CD4-positive, alpha-beta T cell treated with Interleukin-17A for 4 hours (primary cell): ENCODE measurements around the gene TDRD9.
A peak's percentile ranks its signal among the peaks of the same experiment; 100 is the strongest.
"Not testable (repeated sequence)": the region's sequence is repeated elsewhere in the genome, so short reads cannot be mapped to it uniquely, and the experiment has no call there.

Source experiments
- DNase-seq: peaks from one replicate; pipeline ENCODE4 v3.0.0-alpha.2; 2020; ENCODE audit warnings: mixed read lengths

TDRD9 gene

DNA sequence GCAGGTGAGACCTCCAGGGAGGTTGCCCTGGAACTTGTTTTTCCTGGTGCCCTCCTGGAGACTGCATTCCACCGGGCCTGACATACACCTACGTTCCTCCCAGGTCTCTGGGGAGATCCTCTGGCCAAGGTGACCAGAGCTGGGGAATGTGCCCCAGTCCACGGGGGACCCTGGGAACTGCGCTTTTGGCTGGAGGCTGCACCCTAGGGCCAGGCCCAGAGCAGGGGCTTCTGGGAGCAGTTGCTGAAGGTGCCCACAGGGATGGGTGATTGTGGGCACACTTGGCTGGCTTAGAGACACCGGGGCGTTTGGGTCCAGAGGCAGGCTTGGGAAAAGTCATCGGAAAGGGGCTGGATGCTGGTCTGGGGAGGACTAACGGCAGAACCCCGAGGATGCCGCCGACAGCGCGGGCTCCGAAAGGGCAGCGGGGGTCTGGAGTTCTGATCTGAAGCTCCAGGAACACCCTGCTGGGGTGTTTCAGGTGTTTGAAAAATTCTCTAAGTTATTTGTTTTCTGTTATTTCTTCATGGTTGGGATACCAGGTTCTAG lies 36.5 kb upstream of the TDRD9 start:
- no peak for DNase-seq

DNA sequence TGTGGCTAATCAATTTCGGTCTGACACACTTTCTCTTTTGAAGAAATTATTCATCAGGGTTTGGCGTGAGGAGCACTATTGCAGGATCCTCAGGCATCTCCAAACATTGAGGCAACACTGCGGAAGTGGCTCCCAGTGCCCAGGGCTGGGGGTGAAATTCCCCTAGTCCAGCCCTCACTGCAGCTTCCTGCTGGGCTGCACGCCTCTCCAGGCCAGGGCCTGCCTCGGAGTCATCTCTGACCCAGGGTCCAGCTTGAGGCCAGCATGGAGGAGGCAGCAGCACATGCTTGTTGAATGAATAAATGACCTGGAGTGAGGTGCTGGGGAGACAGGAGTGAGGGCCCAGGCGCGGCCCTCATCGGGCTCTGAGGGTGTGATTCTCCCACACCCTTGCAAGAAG lies 36.0 kb upstream of the TDRD9 start:
- no peak for DNase-seq

DNA sequence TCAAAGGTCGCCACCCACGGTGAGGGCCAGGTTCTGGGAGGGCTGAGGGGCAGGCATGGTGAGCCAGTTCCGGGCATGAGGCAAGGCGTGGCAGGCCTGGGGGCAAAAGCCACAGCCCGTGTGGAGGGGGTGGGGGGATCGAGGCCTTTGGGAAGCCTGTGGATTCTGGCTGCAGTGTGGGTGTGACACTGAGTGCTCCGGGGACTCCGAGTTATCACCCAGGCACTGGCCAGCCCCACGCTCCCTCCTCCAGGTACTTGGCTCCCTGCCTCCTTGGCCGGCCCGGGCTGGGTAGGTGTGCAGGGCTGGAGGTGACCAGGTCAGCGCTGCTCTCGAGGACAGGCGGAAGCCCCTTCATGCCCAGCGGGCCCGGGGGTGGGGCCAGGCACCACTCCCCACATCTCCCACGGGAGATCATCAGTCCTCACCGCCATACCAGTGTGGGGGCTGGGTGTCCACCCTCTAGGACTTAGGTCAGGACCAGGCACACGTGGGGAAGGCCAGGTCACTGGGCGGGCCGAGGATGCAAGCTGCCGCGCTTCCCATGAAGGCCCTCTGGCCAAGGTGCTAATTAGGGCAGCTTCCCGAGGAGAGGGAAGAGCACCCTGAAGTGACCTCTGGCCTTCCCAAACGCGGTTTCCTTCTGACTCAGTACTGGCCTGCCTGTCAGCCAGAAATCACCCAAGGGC lies 34.1 kb upstream of the TDRD9 start:
- no peak for DNase-seq

DNA sequence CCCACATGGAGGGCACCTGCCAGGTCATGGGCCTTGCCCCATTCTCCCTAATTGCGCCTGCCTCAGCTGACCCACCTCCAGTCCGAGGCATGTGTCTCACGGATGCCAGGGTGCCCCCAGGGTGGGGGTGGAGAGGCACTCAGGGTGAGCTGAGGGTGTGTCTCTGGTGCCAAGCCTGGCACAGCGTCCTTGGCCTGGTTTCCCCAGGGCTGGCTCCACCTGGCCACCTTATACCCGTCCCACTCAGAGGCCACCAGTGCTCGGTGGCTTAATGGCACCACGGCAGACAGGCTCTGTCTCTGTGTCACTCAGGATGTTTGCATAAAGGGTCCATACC lies 33.6 kb upstream of the TDRD9 start:
- DNase-seq, result no peak

DNA sequence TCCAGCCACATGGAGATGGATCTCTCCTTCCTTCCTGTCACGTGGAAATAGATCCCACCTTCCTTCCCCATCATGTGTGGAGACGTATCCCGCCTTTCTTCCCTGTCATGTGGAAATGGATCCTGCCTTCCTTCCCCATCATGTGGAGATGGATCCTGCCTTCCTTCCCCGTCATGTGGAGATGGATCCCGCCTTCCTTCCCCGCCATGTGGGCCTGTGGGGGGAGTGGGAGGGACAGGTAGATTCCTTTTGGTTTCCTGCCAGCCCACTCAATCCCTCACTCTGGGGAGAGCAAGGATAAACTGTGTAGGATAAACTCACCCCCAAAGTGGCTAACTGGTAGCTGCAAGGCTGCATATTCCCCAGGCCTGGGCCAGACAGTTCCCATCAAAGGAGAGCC lies 31.7 kb upstream of the TDRD9 start:
- no peak for DNase-seq

DNA sequence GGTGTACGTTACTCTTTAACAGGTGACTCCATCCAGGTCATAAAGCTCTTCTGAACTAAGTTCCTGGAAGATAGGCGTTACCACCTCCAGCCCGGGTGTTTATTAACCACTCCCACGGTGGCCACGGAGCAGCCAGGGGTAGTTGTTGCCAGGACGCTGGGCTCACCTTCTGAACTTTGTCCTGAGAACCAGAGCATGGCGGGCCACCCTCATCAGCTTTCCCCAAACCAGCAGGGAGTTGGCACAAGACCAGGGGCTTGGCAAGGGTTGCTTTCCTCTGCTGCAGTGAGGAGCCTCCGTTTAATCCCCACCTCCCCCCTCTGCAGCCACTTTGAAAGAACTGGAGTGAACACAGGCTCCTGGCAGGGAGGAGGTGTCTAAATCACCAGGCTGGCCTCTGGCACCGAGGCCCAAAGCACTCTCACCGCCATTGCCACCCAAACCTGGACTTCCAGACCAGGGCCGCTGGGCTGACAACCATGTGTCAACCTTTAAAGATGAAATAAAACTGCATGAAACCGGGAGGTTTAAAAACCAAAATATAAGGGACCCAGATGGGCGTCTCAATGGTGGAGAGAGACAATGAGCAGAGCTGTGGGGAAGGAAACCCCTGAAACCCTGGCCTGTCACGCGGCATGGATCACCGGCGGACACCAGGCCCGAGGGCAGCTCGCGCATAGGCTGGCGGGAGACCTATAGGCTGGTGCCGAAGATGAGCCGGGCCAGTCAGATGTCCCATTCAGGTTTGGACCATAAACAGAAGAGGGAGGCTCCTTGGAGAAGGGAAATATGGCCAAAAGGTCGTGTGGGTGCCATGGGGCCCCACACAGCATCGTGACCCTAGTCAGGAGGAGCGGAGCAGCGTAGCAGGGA lies 30.9 kb upstream of the TDRD9 start:
- DNase-seq, result no peak

DNA sequence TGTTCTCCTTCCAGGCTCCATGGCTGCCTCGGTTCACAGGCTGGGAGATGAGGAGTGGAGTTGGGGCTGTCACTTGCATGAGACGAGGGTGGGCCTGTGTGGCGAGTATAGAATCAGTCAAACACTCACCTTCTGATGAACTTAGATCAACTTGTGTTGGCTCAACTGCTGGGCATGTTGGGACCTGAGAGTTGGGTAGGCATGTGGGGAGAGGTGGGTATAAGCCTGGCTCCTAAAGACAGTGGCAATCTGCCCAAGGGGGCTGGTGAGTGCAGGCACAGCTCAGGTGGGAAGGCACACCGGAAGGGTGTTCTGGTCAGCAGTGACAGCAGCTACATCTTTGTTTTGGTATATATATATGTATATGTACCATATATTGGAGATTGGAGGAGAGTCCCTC lies 30.1 kb upstream of the TDRD9 start:
- DNase-seq, result no peak

DNA sequence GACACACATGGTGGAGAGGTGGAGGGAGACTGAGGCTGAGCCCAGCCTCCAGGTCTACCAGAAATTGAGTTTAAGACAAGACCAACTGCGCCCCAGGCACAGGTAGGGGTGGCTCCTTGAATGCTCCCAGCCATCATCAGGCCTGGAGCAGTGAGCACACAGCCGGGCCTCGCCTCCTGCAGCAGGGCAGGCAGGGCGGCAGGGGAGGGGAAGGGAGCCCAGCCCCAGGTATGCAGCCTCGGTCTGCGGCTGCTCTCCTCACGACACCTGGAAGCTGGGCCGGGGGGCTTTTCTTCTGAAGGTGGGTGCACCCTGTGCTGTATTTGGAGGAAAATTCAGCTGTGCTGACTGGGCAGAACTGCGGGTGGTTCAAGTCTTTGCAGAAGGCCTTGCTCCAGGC lies 29.5 kb upstream of the TDRD9 start:
- no peak for DNase-seq

DNA sequence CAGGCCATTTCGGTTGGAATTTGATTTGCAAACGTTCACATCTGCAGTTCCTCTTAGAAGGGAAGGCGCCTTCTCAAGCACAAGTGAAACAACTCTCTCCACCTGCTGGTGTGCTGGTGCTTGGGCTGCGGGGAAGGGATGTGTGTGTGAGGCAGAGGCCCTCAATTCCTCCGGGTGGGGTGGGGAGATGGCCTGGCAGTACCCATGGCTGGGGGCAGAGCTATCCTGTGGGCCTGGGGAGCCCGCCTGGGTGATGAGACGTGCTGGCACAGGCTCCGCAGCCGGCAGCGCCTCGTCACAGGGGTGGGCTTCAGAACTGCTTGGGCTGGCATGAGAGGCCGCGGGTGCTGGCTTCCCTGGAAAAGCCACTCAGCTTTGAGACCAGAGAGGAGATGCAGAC lies 28.9 kb upstream of the TDRD9 start:
- no peak for DNase-seq

DNA sequence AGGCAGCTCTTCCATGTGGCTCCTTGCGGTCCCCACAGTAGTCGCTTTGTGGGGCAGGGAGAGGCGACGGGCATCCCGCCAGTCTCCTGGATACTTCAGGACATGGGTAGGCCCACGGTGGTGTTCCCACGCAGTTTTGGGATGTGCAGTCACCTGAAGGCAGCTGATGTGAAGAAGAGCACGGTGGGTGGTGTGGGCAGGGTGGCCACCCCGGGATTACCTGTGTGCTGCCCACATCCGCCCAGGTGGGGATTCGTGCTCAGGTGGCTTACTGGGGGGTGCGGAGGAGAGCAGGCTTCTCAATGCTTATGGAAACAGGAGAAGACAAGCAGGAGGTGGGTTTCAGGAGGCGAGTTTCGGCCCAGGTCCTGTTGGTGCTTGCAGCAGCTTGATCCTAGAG lies 28.4 kb upstream of the TDRD9 start:
- DNase-seq, result no peak

DNA sequence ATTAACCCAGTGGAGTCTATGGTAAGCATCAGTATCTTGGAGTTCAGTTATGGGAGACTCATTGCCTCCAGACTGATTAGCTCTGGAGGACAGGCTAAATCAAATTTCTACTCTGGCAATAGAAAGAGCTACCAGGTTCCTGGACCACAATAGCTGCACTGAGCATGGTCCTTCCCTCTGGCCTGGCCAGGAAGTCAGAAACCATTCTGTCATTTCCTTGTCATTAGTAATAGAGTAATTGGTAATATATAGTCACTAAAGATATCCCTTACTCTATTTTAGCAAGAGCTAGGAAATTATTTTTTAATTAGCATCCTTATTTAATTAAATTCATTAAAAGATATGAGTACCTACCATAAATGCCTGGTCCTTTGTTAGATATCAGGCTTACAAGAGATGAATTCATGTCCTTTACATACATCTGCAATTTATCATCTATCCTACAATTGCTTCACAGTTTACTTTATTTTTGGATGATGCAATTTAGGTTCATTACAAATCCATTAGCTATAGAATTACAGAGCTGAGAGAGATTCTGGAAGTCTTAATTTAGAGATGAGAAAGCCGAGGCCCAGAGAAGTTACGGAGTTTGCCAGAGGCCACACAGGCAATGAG lies 23.7 kb upstream of the TDRD9 start:
- no peak for DNase-seq

DNA sequence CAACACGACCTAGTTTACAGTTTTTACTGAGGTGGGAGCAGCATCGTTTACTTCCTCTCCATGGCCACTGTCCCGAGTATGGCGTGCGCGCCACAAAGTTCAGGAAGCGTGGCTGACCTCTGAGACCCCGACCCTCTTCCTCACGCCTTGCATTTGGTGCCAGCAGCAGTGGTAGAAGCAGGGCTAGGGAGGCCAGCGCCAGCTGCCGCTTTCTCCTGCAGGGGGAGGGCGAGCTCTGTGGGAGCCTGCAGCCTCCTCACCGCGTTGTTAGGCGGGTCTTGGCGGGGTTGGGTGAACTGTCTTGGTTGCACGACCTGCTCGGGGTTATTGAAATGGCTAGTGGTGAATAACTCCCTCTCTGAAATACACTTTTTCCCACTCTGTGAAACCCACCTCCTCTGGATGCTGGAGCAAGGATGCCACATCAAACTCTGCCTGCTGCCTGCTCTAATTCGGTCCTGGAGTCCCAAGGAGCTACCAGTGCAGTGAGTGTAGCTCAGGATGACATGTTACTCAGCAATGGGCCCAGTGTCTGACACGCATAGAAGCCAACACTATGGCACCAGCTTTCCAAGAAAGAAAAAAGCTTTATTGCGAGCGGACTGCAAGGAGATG lies 22.3 kb upstream of the TDRD9 start:
- peak; percentile 70 for DNase-seq

DNA sequence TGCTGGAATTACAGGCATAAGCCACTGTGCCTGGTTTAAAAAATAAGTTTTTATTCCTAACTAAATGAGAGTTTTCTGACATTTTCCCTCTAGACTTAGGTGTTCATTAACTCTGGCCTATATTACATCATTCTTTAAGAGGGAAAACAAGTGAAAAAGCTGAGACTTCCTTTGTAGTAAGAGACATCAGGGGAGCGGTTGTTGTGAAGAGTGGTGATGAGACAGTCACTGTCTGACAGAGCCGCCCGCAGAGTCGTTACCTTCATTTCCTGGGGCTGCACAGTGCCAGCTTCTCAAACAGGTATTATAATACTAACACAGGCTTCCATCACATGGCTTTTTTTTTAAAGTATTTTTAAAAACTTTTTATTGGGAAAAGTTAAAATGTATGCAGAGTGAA lies 19.7 kb upstream of the TDRD9 start:
- peak; percentile 69 for DNase-seq

DNA sequence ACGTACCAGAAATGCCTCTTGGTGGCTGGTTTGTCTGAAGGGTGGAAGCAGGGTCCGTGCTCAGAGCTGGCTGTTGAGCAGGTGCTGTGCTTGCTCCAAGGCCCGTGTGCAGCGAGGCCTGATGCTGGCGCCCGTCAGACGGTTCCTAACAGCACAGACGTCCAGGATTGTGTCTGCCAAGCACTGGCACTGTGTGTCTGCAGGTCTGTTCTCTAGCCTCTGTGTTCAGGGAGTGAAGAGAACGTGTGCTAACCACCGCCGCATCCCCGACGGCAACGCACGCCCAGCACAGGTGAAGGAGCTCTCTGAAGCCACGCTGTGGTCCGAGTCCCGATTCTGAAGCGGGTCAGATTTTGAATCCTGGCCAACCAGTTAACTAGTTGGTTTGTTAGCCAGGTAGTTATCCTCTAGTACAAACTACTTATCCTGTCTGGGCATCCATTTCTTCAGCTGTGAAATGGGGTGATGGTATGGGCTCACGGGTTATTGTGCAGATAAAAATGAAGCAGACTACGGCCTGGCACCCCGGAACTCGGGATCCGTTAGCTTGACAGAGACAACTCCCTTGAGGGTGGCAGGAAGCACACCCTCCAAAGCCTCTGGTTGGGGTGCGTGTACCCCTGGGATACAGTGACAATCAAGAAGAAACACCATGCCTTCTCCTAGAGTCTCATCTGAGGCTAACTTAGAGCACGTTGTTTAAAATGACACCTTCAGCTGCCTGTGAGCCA lies 18.6 kb upstream of the TDRD9 start:
- no peak for DNase-seq

DNA sequence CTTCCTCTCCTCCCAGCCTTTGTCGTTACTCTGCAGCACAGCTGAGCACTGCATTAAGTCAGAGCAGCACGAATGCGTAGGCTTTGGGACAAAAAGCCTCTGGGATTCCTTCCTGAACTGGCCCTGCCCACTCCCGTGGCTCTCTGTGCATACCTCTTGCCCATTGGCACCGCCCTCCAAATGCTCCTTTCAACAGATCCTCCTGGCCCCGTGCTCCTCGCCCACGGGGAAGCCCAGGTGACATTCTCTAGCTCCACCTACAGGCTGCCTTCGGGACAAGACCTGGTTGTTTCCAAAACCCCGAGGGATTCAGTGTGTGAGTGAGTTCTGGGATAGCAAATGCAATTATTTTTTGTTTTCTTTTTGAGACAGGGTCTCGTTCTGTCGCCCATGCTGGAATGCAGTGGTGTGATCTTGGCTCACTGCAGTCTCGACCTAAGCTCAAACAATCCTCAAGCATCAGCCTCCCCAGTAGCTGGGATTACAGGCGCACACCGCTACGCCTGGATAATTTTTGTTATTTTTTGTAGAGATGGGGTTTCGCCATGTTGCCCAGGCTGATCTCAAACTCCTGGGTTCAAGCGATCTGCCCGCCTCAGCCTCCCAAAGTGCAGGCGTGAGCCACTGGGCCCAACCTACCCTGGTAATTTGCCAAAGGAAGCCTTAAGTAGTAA lies 17.9 kb upstream of the TDRD9 start:
- peak; percentile 83 for DNase-seq

DNA sequence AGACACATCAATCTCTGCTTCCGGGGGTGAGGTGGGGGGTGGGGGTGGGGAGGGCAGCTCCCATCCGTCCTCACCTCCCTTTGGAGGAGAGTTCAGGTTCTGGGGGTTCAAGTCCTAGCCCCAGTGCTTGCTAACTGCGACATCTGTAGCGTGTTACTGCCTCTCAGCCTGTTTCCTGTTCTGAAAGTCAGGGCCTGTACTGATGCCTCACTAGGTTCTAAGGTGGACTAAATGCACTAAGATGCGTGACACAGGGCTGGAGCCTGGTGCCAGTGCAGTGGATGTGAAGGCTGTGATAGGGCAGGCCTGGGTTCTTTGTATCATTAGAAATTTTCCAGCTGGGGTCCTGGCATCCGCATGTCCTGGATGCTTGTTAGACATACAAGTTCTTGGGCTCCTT lies 17.3 kb upstream of the TDRD9 start:
- no peak for DNase-seq

DNA sequence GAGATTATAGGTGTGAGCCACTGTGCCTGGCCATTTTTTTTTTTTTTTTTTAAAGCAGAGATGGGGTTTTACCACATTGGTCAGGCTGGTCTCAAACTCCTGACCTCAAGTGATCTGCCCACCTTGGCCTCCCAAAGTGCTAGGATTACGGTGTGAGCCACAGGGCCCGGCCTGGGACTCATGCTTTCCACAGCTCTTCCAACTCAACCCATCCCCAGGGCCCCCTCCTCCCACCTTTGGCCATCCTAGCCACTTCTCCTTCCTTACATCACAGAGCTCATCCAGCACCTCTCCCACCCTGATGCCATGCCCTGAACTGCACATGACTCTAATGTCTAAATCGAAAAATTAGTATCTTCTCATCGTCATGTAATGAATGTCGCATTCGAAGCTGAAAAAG lies 12.6 kb upstream of the TDRD9 start:
- no peak for DNase-seq

DNA sequence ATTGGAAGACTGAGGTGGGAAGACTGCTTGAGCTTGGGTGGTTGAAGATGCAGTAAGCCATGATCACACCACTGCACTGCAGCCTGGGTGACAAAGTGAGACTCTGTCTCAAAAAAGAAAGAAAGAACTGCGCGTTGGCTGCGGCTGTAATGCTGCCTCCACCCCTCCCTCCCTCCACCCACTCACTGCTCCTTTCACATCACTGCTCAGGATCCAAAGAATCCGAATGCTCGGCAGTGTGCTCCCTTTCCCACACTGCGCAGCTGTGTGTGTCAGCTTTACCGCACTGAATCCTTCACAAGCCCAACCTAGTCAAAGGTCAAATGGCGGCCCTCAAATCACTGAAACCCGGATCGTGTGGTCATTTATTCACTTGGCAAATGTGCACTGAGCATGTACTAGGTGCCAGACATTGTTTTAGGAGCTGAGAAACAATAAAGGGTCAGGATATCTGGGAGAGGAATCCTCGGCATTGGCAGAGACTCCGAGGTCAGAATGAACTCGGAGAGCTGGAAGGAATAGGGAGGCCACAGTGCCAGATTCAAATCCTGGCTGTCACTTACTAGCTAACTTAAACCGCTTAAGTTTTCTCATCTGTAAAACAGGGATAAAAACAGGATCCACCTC lies 11.5 kb upstream of the TDRD9 start:
- no peak for DNase-seq

DNA sequence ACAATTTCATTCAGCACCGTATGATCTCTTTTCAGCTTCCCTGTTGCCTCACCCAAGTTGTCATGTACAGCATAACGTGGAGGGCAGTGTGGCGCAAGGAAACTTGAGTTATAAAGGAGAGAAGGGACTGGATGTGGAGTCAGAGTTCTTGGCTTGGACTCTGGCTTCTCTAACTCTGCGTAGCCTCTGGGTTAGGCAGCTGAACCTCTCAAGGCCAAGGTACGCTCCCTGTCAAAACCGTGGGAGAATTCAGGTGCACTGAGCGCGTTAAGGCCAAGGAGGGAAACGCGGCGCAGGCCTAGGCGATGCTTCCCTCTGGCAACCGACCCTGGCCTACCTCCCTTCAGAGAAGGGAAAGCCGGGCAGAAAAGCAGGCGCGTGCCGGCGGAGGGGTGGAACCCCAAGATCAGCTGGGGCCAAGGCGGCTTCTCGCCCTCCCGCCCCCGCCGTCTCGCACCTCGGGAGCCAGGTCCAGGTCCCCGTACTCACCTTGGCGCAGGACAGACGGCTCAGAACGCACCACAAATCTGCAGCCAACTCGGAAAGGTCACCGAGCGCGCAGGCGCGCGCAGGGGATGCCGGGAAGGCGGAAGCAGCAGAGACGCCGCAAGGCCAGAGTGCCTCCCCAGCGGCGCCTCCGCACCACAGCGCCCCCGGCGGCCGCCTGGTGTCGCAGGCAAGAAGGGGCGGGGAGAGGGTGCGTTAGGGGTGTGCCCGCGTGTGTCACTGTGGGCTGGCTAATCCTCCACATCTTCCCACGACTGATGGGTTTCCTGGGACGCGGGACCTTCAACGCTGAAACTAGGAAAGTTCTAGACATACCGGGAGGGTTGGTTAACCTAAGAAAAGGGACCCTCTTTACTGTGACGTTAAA lies 7.0 kb upstream of the TDRD9 start:
- DNase-seq, result peak; percentile 96

DNA sequence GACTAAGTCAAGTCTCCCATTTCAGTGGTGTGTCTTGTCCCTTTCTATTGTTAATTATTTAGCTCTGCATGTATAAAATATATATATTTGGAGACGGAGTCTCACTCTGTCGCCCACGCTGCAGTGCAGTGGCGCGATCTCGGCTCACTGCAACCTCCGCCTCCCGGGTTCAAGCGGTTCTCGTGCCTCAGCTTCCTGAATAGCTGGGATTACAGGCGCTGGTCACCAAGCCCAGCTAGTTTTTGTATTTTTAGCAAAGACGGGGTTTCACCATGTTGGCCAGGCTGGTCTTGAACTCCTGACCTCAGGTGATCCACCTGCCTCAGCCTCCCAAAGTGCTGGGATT lies 6.4 kb upstream of the TDRD9 start:
- not testable (repeated sequence) for DNase-seq

DNA sequence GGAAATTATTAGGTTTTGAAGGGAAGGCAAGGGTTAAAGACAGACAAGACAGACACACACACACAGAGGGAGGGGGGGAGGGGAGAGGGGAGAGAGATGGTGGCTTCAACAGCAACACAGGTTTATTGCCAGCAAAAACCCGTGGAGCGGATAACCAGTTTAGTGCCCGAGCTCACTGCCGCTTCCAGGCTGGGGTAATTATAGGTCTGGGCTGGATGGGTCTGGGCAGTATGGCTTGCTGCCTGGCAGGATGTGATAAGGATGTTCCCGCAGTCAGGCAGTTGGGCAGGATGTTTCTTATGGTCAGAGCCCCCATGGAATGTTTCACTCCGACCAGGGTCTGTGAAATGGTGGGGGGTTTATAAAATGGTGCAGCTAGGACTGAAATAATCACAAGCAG lies 4.4 kb upstream of the TDRD9 start:
- DNase-seq, result no peak
